SU-DHL-6 (cell line): ENCODE results near the gene GRIK2.

Experiments used
- H2AFZ ChIP-seq: fragments of 200-600 bp; sonication (generic); 2 replicates; pipeline ENCODE4 v1.6.1; 2014; ENCODE audit warnings: low read depth, mild to moderate bottlenecking, moderate library complexity, mixed read lengths, antibody characterized with exemption, low read length; ENCODE audit not compliant: severe bottlenecking
- H3F3A ChIP-seq: fragments of 200-600 bp; shearing (Covaris generic); 2 replicates; pipeline ENCODE4 v1.6.0; 2016; ENCODE audit warnings: antibody characterized with exemption, mild to moderate bottlenecking; ENCODE audit not compliant: insufficient read depth
- H3K27ac ChIP-seq: fragments of 200-600 bp; sonication (generic); 2 replicates; pipeline ENCODE4 v1.5.1; 2016; ENCODE audit warnings: low read depth, mild to moderate bottlenecking, low read length, moderate library complexity, mixed read lengths
- H3K27me3 ChIP-seq: fragments of 200-600 bp; sonication (generic), shearing (Covaris generic); 2 replicates; pipeline ENCODE4 v1.6.0; 2014; ENCODE audit warnings: mild to moderate bottlenecking, low read length
- H3K36me3 ChIP-seq: fragments of 200-600 bp; sonication (generic); 2 replicates; pipeline ENCODE4 v1.6.1; 2014; ENCODE audit warnings: mild to moderate bottlenecking, low read length, mixed read lengths
- H3K4me2 ChIP-seq: fragments of 300-600, 200-600 bp; shearing (Covaris generic), sonication (generic); 2 replicates; pipeline ENCODE4 v1.6.0; 2014; ENCODE audit warnings: low read length, low read depth, mild to moderate bottlenecking; ENCODE audit not compliant: poor library complexity, severe bottlenecking
- H3K4me3 ChIP-seq: fragments of 200-600 bp; sonication (generic); 2 replicates; pipeline ENCODE4 v1.5.1; 2014; ENCODE audit warnings: antibody characterized with exemption, low read length, mild to moderate bottlenecking, mixed read lengths; ENCODE audit not compliant: insufficient read depth, poor library complexity, severe bottlenecking
- H3K79me2 ChIP-seq: fragments of 200-600 bp; sonication (generic); 2 replicates; pipeline ENCODE4 v1.6.1; 2014; ENCODE audit warnings: mild to moderate bottlenecking, low read length, moderate library complexity; ENCODE audit not compliant: insufficient read depth
- H3K9ac ChIP-seq: fragments of 200-600 bp; sonication (generic); 2 replicates; pipeline ENCODE4 v1.7.0; 2014; ENCODE audit warnings: mild to moderate bottlenecking, low read length
- H3K9me2 ChIP-seq: fragments of 200-600 bp; sonication (generic); replicated peaks from 2 replicates; pipeline ENCODE4 v1.6.1; 2014; ENCODE audit warnings: low read length; ENCODE audit not compliant: insufficient read depth
- H3K9me3 ChIP-seq: fragments of 200-600 bp; sonication (generic); 2 replicates; pipeline ENCODE4 v1.6.1; 2014; ENCODE audit warnings: low read length, mixed read lengths; ENCODE audit not compliant: insufficient read depth
- H4K20me1 ChIP-seq: fragments of 200-600 bp; sonication (generic); 2 replicates; pipeline ENCODE4 v1.6.1; 2014; ENCODE audit warnings: low read depth, mild to moderate bottlenecking, antibody characterized with exemption, low read length, moderate library complexity, mixed read lengths
- CTCF ChIP-seq: fragments of 200-600 bp; sonication (generic); IDR thresholded peaks from one replicate; pipeline ENCODE4 v1.5.1; 2017; ENCODE audit warnings: antibody characterized with exemption, mild to moderate bottlenecking, low read length, moderate library complexity; ENCODE audit not compliant: insufficient read depth, poor library complexity, severe bottlenecking
- EZH2phosphoT487 ChIP-seq: fragments of 200-600 bp; sonication (generic), shearing (Covaris generic); conservative IDR thresholded peaks from 2 replicates; pipeline ENCODE4 v1.6.1; 2018; ENCODE audit warnings: mild to moderate bottlenecking, antibody characterized with exemption, low read length, moderate library complexity, mixed read lengths

Gene GRIK2

GRCh38 chr6:101645770-101646169 is 252.3 kb downstream of the GRIK2 start:
- no peaks in the 10 kb centered on the region for H3K79me2 ChIP-seq
- no peak overlapping the region for H3K9ac ChIP-seq
- no peaks in the 10 kb centered on the region for H3K36me3 ChIP-seq
- H2AFZ ChIP-seq = no peak overlapping the region
- H3K9me3 ChIP-seq = no peaks in the 10 kb centered on the region
- no peaks in the 10 kb centered on the region for H3K9me2 ChIP-seq
- H3K27me3 ChIP-seq = no peaks in the 10 kb centered on the region
- TF ChIP-seq EZH2phosphoT487 (no peak), CTCF (no peak)
- H3K4me3 ChIP-seq = no peak overlapping the region
- H3F3A ChIP-seq = no peaks in the 10 kb centered on the region
- H4K20me1 ChIP-seq = no peaks in the 10 kb centered on the region
- H3K27ac ChIP-seq = no peak overlapping the region
- H3K4me2 ChIP-seq = no peak overlapping the region

GRCh38 chr6:101650402-101651100 is 257.0 kb downstream of the GRIK2 start:
- Histone ChIP-seq H3K9me3 (no peaks in the 10 kb centered on the region), H3K4me2 (no peak overlapping the region), H3K4me3 (no peak overlapping the region), H3K27me3 (no peaks in the 10 kb centered on the region), H3K27ac (no peak overlapping the region), H2AFZ (no peak overlapping the region), H3K79me2 (no peaks in the 10 kb centered on the region), H3K9ac (no peak overlapping the region), H4K20me1 (no peaks in the 10 kb centered on the region), H3K9me2 (no peaks in the 10 kb centered on the region), H3K36me3 (no peaks in the 10 kb centered on the region), H3F3A (no peaks in the 10 kb centered on the region)
- no peak for TF ChIP-seq EZH2phosphoT487
- TF ChIP-seq CTCF = no peak

GRCh38 chr6:101652079-101652478 is 258.6 kb downstream of the GRIK2 start:
- Histone ChIP-seq H3K9ac (no peak overlapping the region), H3K27ac (no peak overlapping the region), H3K79me2 (no peaks in the 10 kb centered on the region), H3K4me2 (no peak overlapping the region), H3K9me3 (no peaks in the 10 kb centered on the region), H3K36me3 (no peaks in the 10 kb centered on the region), H2AFZ (no peak overlapping the region), H3F3A (no peaks in the 10 kb centered on the region), H4K20me1 (no peaks in the 10 kb centered on the region), H3K27me3 (no peaks in the 10 kb centered on the region), H3K4me3 (no peak overlapping the region), H3K9me2 (no peaks in the 10 kb centered on the region)
- TF ChIP-seq CTCF = no peak
- TF ChIP-seq EZH2phosphoT487 = no peak
